GM19351 (cell line): ENCODE measurements around the gene MBLAC1.

Experiments used
- ATAC-seq: cut with Tn5 transposase; IDR thresholded peaks from one replicate; pipeline ENCODE4 v1.9.1; 2021; ENCODE audit warnings: mild to moderate bottlenecking, moderate library complexity; ENCODE audit not compliant: unreplicated experiment

Gene MBLAC1

GRCh38 chr7:100126931-100127865 lies at the start of gene MBLAC1:
TSS of gene MBLAC1 (plus strand) at chr7:100126967. CDS start at chr7:100127396, 429 bp downstream.
- ATAC-seq, result peak; percentile 57

DNA sequence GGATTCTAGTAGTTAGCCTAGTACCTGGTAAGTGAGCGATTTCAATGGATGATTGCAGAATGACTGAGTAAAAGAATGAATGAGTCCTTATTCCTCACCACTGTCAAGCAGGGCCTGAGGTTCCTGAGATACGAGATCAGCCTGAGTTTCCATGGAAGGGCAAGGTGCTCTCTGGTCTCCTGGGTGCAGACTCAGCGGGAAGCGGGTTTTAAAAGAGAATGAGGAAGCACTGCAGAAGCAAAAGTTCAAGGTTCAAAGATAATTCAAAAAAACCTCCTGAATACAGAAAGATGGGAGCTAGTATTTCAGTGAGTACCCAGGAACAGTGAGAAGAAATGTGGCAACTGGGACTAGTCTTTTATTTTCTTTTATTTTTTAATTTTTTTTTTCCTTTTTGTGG lies 49.6 kb upstream of the MBLAC1 start:
- no peak for ATAC-seq

GRCh38 chr7:100079024-100079560 lies 47.7 kb upstream of the MBLAC1 start:
- ATAC-seq, result no peak

DNA sequence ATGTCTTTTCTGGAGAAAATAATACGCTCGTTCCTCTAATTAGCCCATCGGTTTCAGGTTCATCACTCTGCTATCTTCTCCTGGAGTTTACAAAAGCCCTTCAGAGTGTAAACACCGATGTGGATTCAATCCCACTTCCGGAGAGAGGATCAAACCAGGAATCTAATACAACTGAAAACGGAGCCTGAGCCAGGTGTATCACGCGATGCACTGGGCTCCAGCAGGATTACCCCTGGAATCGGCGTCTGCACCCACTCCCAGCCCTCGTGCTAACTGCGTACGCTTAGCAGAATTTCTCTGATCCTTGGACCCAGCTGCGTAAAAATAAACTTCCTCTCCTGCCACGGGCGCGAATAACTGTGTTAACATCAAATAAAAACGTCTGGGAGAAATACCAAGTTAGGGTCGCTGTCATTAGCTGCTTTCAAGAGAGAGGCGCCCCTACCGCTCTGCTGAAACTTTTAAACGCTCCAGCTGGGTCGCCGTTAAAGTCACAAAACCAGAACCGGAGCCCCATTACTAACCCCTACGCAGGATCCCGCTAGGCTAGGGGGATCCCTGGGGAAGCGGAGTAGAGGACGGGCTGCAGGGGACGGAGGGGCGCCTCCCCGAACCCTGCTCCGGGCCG lies 45.7 kb upstream of the MBLAC1 start:
- ATAC-seq, result no peak

DNA sequence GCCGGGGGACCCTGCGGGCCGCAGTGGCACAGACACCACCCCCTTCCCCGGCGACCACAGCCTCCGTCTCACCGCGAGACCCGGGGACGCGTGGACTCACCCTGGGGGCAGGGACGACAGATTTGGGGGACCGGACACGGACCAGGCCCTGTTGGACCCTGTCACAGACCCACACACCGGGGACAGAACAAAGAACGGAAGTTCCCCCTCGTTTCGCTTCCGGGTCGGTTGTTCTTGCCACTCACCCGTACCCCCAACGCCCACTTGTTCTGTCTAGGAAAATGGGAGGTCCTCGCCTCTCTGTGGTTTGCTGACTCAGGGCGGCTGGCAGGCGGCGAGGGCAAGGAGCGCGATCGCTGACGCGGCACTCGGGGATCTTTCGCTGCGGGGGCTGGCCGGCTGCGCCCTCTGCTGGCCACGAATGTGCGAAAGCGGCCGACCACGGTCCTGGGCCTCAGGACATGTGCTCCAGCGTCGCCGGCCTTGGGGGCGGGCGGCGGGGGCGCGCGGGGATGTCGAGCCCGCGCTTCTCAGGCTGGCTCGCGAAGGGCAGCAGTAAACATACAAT lies 45.1 kb upstream of the MBLAC1 start, which contains the start of gene ZNF3:
TSS of gene ZNF3 (minus strand) at position 189 of the 568 bp plus-strand sequence. CDS start 4,366 bp downstream, outside the sequence.
- peak; percentile 82 for ATAC-seq

DNA sequence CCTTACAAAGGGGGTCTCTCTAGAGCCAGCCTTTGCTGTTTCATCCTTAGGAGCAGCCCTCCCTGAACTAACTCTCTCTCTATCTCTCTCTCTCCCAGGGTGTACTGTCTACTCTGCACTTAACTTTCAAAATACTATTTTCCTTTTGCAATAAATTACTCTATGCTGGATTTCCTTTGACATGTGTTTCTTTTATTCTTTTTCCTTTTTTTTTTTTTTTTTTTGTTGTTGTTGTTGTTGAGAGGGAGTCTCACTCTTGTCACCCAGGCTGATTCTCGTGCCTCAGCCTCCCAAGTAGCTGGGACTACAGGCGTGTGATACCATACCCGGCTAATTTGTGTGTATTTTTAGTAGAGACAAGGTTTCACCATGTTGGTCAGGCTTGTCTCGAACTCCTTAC lies 43.8 kb upstream of the MBLAC1 start:
- no peak for ATAC-seq

GRCh38 chr7:100085515-100085914 lies 41.3 kb upstream of the MBLAC1 start:
- ATAC-seq, result no peak

DNA sequence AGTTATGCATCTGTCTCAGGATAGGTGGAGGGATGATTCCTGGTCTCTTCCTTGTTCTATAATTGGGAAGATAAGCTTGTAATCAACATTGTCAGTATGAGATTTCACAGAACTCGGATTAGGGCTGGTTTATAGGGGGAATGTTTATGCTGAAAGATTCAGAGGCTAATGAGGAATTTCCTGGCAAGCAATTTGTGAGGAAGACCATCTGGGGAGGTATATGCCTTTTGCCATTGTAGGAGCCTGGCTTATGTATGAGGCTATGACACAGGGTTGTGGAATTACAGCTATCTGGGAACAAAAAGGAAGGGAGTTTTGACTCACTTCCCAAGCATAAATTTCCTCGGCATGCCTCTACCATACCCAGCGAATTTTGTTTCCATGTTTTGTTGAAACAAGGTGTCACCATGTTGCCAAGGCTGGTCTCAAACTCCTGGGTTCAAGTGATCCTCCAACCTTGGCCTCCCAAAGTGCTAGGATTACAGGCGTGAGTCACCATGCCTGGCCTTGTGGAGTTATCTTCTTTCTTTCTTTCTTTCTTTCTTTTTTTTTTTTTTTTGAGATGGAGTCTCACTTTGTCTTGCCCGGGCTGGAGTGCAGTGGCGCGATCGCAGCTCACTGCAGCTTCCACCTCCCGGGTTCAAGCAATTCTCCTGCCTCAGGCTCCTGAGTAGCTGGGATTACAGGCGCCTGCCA lies 39.6 kb upstream of the MBLAC1 start:
- ATAC-seq, result no peak

GRCh38 chr7:100088095-100088620 lies 38.6 kb upstream of the MBLAC1 start:
- no peak for ATAC-seq

GRCh38 chr7:100088621-100089457 lies 37.9 kb upstream of the MBLAC1 start, which contains the start of gene COPS6:
TSS of gene COPS6 (plus strand) at chr7:100088969. CDS start at chr7:100088991, 22 bp downstream.
- peak; percentile 61 for ATAC-seq

DNA sequence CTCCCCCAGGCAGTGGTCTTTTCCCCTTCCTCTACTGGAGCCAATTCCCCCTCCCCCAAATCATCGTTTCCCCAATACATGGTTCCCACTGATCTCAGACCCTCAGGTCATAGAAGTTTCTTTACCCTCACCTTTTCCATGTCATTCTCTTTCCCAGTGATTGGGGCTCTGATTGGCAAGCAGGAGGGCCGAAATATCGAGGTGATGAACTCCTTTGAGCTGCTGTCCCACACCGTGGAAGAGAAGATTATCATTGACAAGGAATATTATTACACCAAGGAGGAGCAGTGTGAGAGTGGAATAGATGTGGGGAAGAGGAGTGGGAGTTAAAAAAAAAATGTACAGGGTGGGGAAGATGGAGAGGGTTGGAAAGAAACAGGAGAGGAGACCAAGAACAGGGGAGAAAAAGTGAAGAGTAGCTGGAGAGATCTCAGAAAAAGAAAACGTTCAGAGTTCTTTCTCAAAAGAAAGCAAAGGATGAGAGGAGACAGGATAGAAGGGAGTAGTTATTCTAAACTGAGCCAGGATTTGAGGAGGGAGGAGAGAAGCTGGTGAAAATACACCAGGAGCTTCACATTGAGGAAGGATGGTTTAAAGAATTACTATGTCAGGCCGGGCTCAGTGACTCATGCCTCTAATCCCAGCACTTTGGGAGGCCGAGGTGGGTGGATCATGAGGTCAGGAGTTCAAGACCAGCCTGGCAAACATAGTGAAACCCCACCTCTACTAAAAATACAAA lies 37.1 kb upstream of the MBLAC1 start:
- ATAC-seq, result no peak

GRCh38 chr7:100090527-100091410 lies 36.0 kb upstream of the MBLAC1 start:
- ATAC-seq, result no peak

- no peak for ATAC-seq
Observed at GRCh38 chr7:100091411-100092181, 35.2 kb upstream of the MBLAC1 start.

GRCh38 chr7:100093054-100093453 lies 33.7 kb upstream of the MBLAC1 start:
- ATAC-seq, result no peak

DNA sequence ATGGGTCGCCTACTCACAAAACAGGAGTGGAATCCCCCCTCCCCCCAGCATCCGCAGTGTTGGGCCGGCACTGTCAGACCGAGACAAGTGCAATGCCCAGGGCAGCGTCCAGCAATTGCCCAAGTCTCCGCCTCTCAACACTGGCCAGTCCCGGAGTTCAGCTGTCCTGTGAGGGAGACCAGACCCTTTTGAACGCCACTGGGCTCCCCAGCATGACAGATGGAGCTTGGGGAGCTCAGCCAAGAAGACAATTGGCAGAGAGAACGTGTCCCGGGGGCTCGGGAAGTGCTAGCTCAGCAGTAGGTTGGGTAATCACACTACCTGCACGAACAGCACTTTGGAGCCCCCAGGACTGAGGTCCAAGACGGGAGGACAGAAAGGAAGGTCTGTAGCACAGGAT lies 33.3 kb upstream of the MBLAC1 start:
- no peak for ATAC-seq

- ATAC-seq, result no peak
Observed at GRCh38 chr7:100093925-100094486, 32.8 kb upstream of the MBLAC1 start.

DNA sequence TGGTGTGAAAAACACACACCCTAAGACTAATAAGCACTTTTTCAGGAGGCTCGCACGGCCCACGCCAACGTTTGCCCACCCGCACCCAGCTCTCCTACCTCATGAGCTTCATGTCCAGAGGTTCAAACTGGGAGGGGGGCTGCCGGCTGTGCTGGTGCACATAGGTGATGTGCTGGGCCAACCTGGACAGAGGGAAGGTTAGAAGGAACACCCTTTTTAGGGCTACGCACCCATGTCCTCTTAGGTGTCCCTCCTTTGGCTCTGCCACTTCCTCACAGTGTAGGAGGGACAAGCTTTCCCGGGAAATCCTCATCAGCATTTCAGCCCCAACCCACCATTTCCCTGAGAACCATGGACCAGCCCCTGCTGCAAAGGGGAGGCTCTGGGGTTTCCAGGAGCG lies 31.5 kb upstream of the MBLAC1 start:
- no peak for ATAC-seq
